Stimulated activated CD8-positive, alpha-beta memory T cell treated with anti-CD3 and anti-CD28 coated beads, Interleukin-4, amount 100 ng/mL, for 24 hours (primary cell): ENCODE data around the gene DDO.
"Not testable (repeated sequence)": the region's sequence is repeated elsewhere in the genome, so short reads cannot be mapped to it uniquely, and the experiment has no call there.

ENCODE experiments used
- DNase-seq: peaks from one replicate; pipeline ENCODE4 v3.0.0-alpha.2; 2020; ENCODE audit warnings: low read depth

Gene DDO

DNA sequence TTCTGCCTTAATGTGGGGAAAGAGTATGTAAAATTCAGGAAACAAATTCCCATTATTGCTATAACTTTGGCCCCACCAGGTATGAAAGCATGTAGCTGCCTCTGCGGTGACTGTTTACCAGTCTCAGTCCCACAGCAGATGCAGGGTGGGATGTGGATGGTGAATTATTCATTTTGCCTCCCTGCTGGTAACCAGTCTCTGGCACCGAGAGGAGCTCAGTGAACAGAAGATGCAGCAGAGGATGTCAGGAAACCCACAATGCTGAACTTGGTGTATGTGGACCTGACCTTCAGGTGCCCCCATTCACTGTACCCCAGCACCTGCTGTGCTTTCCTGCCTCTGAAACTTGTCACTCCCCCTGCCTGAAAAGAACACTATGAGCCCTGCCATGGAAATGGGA, 48.4 kb downstream of the DDO start:
- no peak for DNase-seq

GRCh38 chr6:110366256-110366655, 49.1 kb downstream of the DDO start:
- no peak for DNase-seq

- DNase-seq: no peak
Observed at GRCh38 chr6:110364364-110365105, 50.8 kb downstream of the DDO start.

DNA sequence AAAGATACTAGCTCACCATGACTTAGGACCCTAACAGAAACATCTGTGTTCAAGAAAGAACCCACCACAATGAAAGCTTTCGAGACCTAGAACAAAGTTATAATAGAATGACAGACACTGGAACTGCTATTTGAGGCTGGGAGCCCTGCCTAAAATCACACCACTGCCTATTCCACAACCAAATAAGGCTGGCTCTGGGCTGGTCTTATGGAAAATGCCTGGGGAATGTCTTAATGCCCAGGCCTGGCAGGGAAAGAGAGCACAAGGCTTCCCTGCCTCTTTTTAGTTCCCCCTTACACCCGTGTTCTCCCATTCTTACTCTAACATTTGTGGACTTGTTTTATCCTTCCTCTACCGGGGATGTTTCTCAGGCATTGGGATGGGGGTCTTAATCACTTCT, 51.6 kb downstream of the DDO start:
- DNase-seq: no peak

DNA sequence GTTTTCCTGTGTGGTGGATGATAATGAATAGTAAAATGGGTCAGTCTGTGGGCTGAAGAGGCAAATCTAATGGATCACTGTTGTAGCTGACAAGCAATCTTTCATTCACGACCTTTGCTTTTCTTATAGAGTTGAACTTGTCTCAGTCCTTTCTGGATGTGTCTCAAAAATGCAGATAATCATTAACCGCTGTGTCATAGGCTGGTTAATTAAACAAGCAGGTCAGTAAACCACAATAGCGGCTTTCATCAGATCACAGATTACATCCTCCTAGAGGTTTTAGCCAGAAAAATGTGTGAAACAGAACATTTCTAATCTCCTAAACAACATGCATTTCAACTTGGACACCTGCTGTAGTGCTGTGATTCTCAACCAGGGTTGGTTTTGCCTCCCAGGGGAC, 54.7 kb downstream of the DDO start:
- DNase-seq: no peak

GRCh38 chr6:110359556-110359955, 55.8 kb downstream of the DDO start:
- no peak for DNase-seq

GRCh38 chr6:110358553-110359160, 56.7 kb downstream of the DDO start:
- DNase-seq: no peak

GRCh38 chr6:110357664-110358552, 57.5 kb downstream of the DDO start, which contains the start of gene METTL24:
TSS of gene METTL24 (minus strand) at chr6:110358349. CDS start at chr6:110358272, 77 bp downstream.
- DNase-seq: no peak

- no peak for DNase-seq
Observed at GRCh38 chr6:110357298-110357663, 58.1 kb downstream of the DDO start.

GRCh38 chr6:110356778-110357177, 58.6 kb downstream of the DDO start:
- no peak for DNase-seq

GRCh38 chr6:110355727-110356126, 59.6 kb downstream of the DDO start:
- no peak for DNase-seq

GRCh38 chr6:110355022-110355421, 60.4 kb downstream of the DDO start:
- no peak for DNase-seq

DNA sequence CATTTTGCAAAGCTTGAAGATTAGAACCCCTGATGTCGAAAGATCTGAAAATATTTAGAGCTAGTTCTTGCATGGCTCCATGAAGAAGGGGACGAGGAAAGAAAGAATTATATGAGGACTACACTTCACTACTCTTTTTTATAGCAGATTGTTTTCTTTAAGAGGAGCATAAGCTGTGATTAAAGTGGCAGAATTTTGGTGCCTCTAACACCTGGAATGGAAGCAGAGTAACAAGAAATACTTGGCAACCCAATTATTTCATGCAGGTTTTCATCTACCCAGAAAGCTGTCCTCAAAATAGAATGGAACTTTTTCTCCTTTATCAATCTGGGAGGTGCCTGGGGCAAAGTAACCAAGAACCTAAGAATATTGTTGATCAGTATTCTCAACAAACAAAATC, 61.2 kb downstream of the DDO start:
- no peak for DNase-seq

GRCh38 chr6:110353457-110354001, 61.8 kb downstream of the DDO start:
- no peak for DNase-seq

- DNase-seq: no peak
Observed at GRCh38 chr6:110352563-110353262, 62.7 kb downstream of the DDO start.

DNA sequence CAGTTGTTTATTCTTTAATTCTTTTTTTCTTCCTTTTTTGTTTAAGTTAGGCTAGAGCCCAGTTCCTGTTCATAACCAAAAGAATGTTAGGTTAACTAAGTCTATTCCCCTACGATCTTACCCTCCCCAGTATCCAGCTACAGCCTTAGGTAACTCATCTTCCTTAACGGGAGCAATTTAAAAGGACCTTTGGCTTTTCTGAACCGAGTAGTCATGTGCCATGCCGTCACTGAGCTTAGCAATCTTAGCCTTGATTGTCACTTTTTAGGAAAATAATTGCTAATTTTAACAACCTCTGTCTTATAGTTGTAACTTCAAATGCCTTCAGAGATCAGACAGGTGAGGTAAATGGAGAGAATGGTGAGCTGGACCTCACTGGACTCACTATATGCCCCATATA, 63.4 kb downstream of the DDO start:
- DNase-seq: no peak

GRCh38 chr6:110351546-110351945, 63.8 kb downstream of the DDO start:
- no peak for DNase-seq

GRCh38 chr6:110350593-110350992, 64.8 kb downstream of the DDO start:
- DNase-seq: not testable (repeated sequence)

DNA sequence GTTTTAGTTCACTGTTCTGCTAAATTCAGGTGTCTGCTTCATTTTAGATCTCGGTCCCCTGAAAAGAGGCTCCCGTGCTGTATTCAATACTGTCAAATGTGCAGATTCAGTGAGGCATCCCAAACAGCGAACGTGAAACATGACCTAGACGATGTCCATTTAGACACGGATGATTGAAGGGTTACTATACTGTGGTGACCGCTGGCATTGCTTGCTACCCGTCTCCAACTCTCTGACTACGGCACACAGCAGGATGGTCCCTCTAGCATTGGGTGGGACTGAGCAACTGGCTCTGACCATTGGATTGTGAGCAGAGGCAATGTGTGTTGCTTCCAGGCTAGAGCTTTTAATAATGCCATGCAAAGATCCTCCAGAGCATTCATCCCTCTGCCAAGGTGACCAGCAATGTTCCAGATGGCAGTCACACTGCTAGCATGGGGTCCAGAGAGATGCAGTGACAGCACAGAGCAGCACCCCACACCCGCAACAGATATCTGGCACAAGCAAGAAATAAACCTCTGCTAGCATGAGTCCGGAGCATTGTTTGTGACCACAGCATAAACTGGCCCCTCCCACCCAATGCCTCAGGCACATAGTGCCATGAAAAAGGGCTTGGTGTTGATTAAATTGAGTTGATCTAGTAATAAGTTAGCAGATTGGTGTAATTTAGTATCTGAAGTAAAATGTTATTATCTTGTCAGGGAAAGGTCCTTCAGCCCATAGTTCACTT, 66.2 kb downstream of the DDO start:
- DNase-seq: no peak

GRCh38 chr6:110345025-110345424, 70.3 kb downstream of the DDO start:
- DNase-seq: no peak

DNA sequence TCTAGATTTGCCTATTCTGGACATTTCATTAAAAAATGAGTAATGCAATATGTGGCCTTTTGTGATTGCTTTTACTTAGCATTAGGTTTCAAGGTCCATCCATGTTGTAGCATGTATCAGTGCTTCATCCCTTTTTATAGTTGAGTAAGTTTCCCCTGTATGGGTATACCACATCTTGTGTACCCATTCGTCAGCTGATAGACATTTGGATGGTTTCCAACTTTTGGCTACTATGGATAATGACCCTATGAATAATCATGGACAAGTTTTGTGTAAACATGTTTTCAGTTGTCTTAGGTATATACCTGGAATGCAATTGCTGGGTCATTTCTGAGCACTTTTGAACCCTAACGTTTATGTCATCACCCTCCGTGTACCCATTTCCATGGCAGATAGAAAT, 72.6 kb downstream of the DDO start:
- no peak for DNase-seq
